GM12865 (cell line): ENCODE results near the gene DUSP28.

ENCODE experiments used
- DNase-seq: peaks from one replicate; pipeline ENCODE4 v3.0.0; 2010; ENCODE audit warnings: low read depth
- H3K4me3 ChIP-seq: 2 replicates; pipeline ENCODE4 v1.5.1; 2011; ENCODE audit warnings: mild to moderate bottlenecking, low read depth, low read length, control low read depth
- CTCF ChIP-seq: IDR thresholded peaks from 2 replicates; pipeline ENCODE4 v1.5.1; 2011; ENCODE audit warnings: low read length, control low read depth, low read depth, inconsistent platforms; ENCODE audit not compliant: insufficient read depth; ENCODE audit errors: missing control alignments

The DUSP28 gene

GRCh38 chr2:240605867-240606743 is 45.9 kb downstream of the DUSP28 start:
- TF ChIP-seq CTCF = no peak
- no peak for DNase-seq
- H3K4me3 ChIP-seq = no peak overlapping the region

- no peak for TF ChIP-seq CTCF
- H3K4me3 ChIP-seq = no peak overlapping the region
- no peak for DNase-seq
These were observed 51.5 kb downstream of the DUSP28 start for GRCh38 chr2:240611601-240612210.
